GM12878 (cell line): Measurements from ENCODE around the gene ZG16B. TPM values are rescaled to one million over a fixed set of nuclear protein-coding genes. Genes with fewer than 3 reads are reported as not detected.

ENCODE experiments used
- ATAC-seq: fragments of 200-7000 bp; cut with Tn5 transposase; 3 replicates; pipeline ENCODE4 v1.9.1; 2020; ENCODE audit warnings: mild to moderate bottlenecking, moderate library complexity
- BruUV-seq: library from RNA; stranded (reverse); fragments of 400-500 nt; replicated peaks from 2 replicates; lab custom pipeline; 2021; lab: Mats Ljungman, UMichigan
- CTCF ChIA-PET: fragments of 300-600 bp; sonication (Branson Sonifier 250); formaldehyde crosslinking; extraction: SDS; loops from one replicate; lab custom pipeline; 2021; ENCODE audit warnings: inconsistent platforms; lab: Yijun Ruan, JAX
- POLR2A ChIA-PET: fragments of 350-600 bp; formaldehyde crosslinking; extraction: SDS; loops from one replicate; lab custom pipeline; 2021; ENCODE audit warnings: inconsistent platforms; lab: Charles Lee
- RAD21 ChIA-PET: fragments of 300-600 bp; sonication (Branson Sonifier 250); formaldehyde crosslinking; loops from one replicate; lab custom pipeline; 2023; ENCODE audit warnings: antibody characterized with exemption; ENCODE audit not compliant: unreplicated experiment; lab: Charles Lee
- SMC1A ChIA-PET: fragments of 300-600 bp; sonication (Branson Sonifier 250); formaldehyde crosslinking; loops from one replicate; lab custom pipeline; 2023; ENCODE audit not compliant: unreplicated experiment, uncharacterized antibody; lab: Charles Lee
- DNase-seq: peaks from one replicate; pipeline ENCODE4 v3.0.0-alpha.2; 2011; ENCODE audit warnings: low read depth, low spot score
- FAIRE-seq: peaks from 3 replicates; lab custom pipeline; 2011; peaks lifted over from hg19 to GRCh38; lab: Jason Lieb, UNC
- H2AFZ ChIP-seq: 2 replicates; pipeline ENCODE4 v1.6.0; 2011; ENCODE audit warnings: low read depth, low read length, control low read depth; ENCODE audit not compliant: control insufficient read depth
- H3K27ac ChIP-seq: 2 replicates; pipeline ENCODE4 v1.5.1; 2011; ENCODE audit warnings: control low read depth; ENCODE audit not compliant: control insufficient read depth, insufficient read depth
- H3K27me3 ChIP-seq, 2 experiments: replicated peaks in 1 of 2; 2 replicates each; pipeline versions ENCODE4 v1.6.0 to v1.6.1; 2011; ENCODE audit warnings: low read length in 1 of 2; ENCODE audit not compliant: control insufficient read depth in 2 of 2, insufficient read depth in 2 of 2
- H3K36me3 ChIP-seq, 2 experiments: 2 replicates each; pipeline ENCODE4 v1.5.1; 2011; ENCODE audit warnings: low read length in 1 of 2; ENCODE audit not compliant: control insufficient read depth in 2 of 2, insufficient read depth in 2 of 2
- H3K4me1 ChIP-seq: 2 replicates; pipeline ENCODE4 v1.6.1; 2011; ENCODE audit warnings: mild to moderate bottlenecking, low read length, moderate library complexity, mixed read lengths; ENCODE audit not compliant: control insufficient read depth, insufficient read depth
- H3K4me2 ChIP-seq: 2 replicates; pipeline ENCODE4 v1.6.0; 2011; ENCODE audit warnings: control low read depth; ENCODE audit not compliant: control insufficient read depth, insufficient read depth
- H3K4me3 ChIP-seq: fragments of 200-600 bp; sonication (generic); 2 replicates; pipeline ENCODE4 v1.5.1; 2016
- H3K79me2 ChIP-seq: 2 replicates; pipeline ENCODE4 v1.6.0; 2011; ENCODE audit warnings: low read length; ENCODE audit not compliant: control insufficient read depth, insufficient read depth
- H3K9ac ChIP-seq: 2 replicates; pipeline ENCODE4 v1.8.0; 2011; ENCODE audit warnings: low read length, control low read depth, mixed read lengths; ENCODE audit not compliant: control insufficient read depth, insufficient read depth
- H3K9me3 ChIP-seq: replicated peaks from 3 replicates; pipeline ENCODE4 v1.5.1; 2011; ENCODE audit warnings: mild to moderate bottlenecking, low read length; ENCODE audit not compliant: control insufficient read depth, insufficient read depth
- H4K20me1 ChIP-seq: 2 replicates; pipeline ENCODE4 v1.6.0; 2011; ENCODE audit not compliant: control insufficient read depth, insufficient read depth
- ATF3 ChIP-seq: IDR thresholded peaks from 2 replicates; pipeline ENCODE4 v1.6.1; 2011; ENCODE audit warnings: low read depth, mild to moderate bottlenecking, low read length, moderate library complexity, borderline replicate concordance; ENCODE audit errors: extremely low read depth
- EGR1 ChIP-seq, 2 experiments: IDR thresholded peaks; 1 replicate in 1 of 2; 2 replicates in 1 of 2; pipeline ENCODE4 v1.6.1; 2011 to 2012; ENCODE audit warnings: low read depth in 2 of 2, low read length in 2 of 2, borderline replicate concordance in 1 of 2, mild to moderate bottlenecking in 1 of 2, moderate library complexity in 1 of 2
- GABPA ChIP-seq: IDR thresholded peaks from 2 replicates; pipeline ENCODE4 v1.6.1; 2014; ENCODE audit warnings: antibody characterized with exemption, low read depth, mild to moderate bottlenecking, inconsistent platforms
- PRDM15 ChIP-seq: fragments of 450-650 bp; formaldehyde crosslinking; IDR thresholded peaks from 2 replicates; pipeline ENCODE4 v1.4.0; 2020; ENCODE audit warnings: mild to moderate bottlenecking, moderate library complexity
- RUNX3 ChIP-seq: IDR thresholded peaks from 2 replicates; pipeline ENCODE4 v1.6.1; 2012; ENCODE audit warnings: low read length, inconsistent platforms
- SKIL ChIP-seq: fragments of 450-650 bp; IDR thresholded peaks from 2 replicates; pipeline ENCODE4 v1.6.1; 2017; ENCODE audit warnings: mild to moderate bottlenecking, low read depth, inconsistent platforms; ENCODE audit not compliant: poor library complexity, severe bottlenecking
- TCF12 ChIP-seq: IDR thresholded peaks from 2 replicates; pipeline ENCODE4 v1.6.1; 2011; ENCODE audit warnings: low read depth, mild to moderate bottlenecking, low read length
- ZNF622 ChIP-seq: fragments of 450-650 bp; IDR thresholded peaks from 2 replicates; pipeline ENCODE4 v1.6.1; 2017; ENCODE audit warnings: mild to moderate bottlenecking, inconsistent platforms
- WGBS: methylation state at CpG from one replicate; pipeline ENCODE4 v1.1.6; 2016; ENCODE audit warnings: low lambda C conversion rate; ENCODE audit not compliant: insufficient replicate concordance, insufficient coverage; ENCODE audit errors: missing lambda C conversion rate; 5-methylcytosine and 5-hydroxymethylcytosine counted together
- in situ Hi-C: fragments of 300-500 bp; cut with MboI; formaldehyde crosslinking; loops from 9 replicates; pipeline ENCODE4 v1.14.3; 2018; ENCODE audit warnings: mixed read lengths
- intact Hi-C: fragments of 100-400 bp; cut with micrococcal nuclease; formaldehyde crosslinking; loops from one replicate; pipeline ENCODE4 v1.14.2; 2022; ENCODE audit not compliant: unreplicated experiment
- polyA plus RNA-seq, 11 experiments: library from polyadenylated mRNA; depleted of rRNA in 4 of 11; unstranded in 6 of 11; stranded (reverse) in 5 of 11; fragments of >200 nt; fragmentation: Nextera tagmentation in 4 of 11; fragmentation: Illumina TruSeq in 1 of 11; extraction: Ambion mirVana in 4 of 11; extraction: Trizol in 1 of 11; gene quantifications; 1 replicate in 1 of 11; 2 replicates in 10 of 11; pipeline versions ENCODE4 v1.2.1 to v1.2.3, GENCODE V29; 2011 to 2016; ENCODE audit warnings: inconsistent platforms in 2 of 11, missing spikeins in 2 of 11, low read depth in 1 of 11
- total RNA-seq, 4 experiments: library from RNA; depleted of rRNA in 3 of 4; stranded (reverse); fragments of >200 nt in 3 of 4; fragmentation: Illumina TruSeq in 1 of 4; extraction: Trizol in 1 of 4; gene quantifications; 2 replicates each; pipeline versions ENCODE4 v1.2.1 to v1.2.3, GENCODE V29; 2013 to 2021

ZG16B gene
- total and polyA plus RNA-seq, 10 of the 15 experiments (the other 5 are each of a cell fraction or from before 2014, with no cell fraction given): 1.00 to 11.6 (median 5.8) TPM

DNA sequence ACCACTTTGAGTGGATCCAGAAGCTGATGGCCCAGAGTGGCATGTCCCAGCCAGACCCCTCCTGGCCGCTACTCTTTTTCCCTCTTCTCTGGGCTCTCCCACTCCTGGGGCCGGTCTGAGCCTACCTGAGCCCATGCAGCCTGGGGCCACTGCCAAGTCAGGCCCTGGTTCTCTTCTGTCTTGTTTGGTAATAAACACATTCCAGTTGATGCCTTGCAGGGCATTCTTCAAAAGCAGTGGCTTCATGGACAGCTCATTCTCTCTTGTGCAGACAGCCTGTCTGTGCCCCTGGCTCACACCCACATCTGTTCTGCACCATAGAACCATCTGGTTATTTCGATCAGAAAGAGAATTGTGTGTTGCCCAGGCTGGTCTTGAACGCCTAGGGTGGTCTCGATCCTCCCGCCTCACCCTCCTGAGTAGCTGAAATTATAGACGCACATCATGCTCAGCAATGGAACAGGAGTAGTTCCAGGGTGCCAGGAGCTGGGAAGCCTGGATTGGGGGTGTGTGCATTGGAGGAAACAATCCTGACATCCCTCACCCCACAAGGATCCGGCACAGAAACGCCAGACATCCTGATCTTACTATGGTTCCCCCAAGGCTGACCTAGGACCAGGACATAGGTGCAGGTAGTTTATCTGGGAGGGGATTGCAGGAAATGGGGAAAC lies 8.5 kb upstream of the ZG16B start (continued):
- TF ChIP-seq SKIL (no peak), RUNX3 (no peak), ZNF622 (no peak), EGR1 (IDR thresholded peaks at IDR 0.05; ENCODE audit: borderline replicate concordance in 1 of 2, low read depth in 2 of 2, low read length in 2 of 2) (no peak), ATF3 (no peak)

DNA sequence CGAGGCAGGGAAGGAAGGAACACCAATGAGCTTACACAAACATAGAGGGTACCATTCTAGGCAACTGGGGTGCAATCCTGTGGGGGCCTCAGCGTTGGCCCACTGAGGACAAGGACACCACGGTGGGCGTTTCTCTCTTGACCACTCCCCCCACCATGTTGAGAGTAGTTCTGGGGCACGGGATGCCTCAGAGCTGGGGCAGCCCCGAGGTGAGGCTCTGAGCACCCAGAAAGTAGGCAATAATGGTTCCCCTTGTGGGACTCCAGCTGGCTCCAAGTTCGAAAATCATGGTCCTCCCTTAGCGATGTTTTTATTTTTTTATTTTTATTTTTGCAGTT lies 8.0 kb upstream of the ZG16B start:
- Histone ChIP-seq H3K79me2 (peaks cover 5% of the 10 kb centered on the region), H3K9ac (no peak overlapping the region), H3K9me3 (no peaks in the 10 kb centered on the region), H3K27me3 (peaks cover 0 to 1% of the 10 kb centered on the region in 2 experiments; a peak in 1 of 4 replicates), H3K27ac (no peak overlapping the region), H3K36me3 (no peaks in the 10 kb centered on the region), H2AFZ (no peak overlapping the region), H3K4me1 (no peaks in the 10 kb centered on the region), H3K4me2 (no peak overlapping the region), H4K20me1 (no peaks in the 10 kb centered on the region), H3K4me3 (no peak overlapping the region)
- POLR2A ChIA-PET: no interaction called here
- WGBS: 42% methylated on average over 8 of the region's 8 CpGs
- RAD21 ChIA-PET: no interaction called here
- intact Hi-C loops (no loop called here), in situ Hi-C loops (no loop called here)
- ATAC-seq: no peak
- CTCF ChIA-PET: interaction anchor here (1.2 kb wide), 1 partner anchor 16 kb away, joined by 7 read pairs; no protein-coding TSS in a partner anchor
- TF ChIP-seq PRDM15 (CRISPR knock-in tag): no peak
- TF ChIP-seq TCF12: no peak
- no peak for TF ChIP-seq GABPA
- no peak for FAIRE-seq
- DNase-seq: no peak
- SMC1A ChIA-PET: no interaction called here
- no TSS peak for BruUV-seq
